LNCaP clone FGC (cell line): Measurements from ENCODE around the gene EMD.
"Not testable (repeated sequence)": the region's sequence is repeated elsewhere in the genome, so short reads cannot be mapped to it uniquely, and the experiment has no call there.

ENCODE experiments used
- DNase-seq: peaks from one replicate; pipeline ENCODE4 v3.0.0-alpha.2; 2011; ENCODE audit warnings: low read depth
- H3K4me3 ChIP-seq: 2 replicates; pipeline ENCODE4 v1.5.1; 2011; ENCODE audit warnings: mild to moderate bottlenecking, low read depth, low read length, control low read depth
- TF ChIP-seq, protein P1 (sequence below): IDR thresholded peaks from 2 replicates; pipeline ENCODE4 v1.5.1; 2012; ENCODE audit warnings: mild to moderate bottlenecking; ENCODE audit not compliant: control insufficient read depth, insufficient read depth; ENCODE audit errors: extremely low read depth

Gene EMD

GRCh38 chrX:154396973-154397887 lies 18.1 kb downstream of the EMD start:
- DNase-seq = no peak
- H3K4me3 ChIP-seq = peak overlapping the region; percentile 87
- TF ChIP-seq, protein P1, sequence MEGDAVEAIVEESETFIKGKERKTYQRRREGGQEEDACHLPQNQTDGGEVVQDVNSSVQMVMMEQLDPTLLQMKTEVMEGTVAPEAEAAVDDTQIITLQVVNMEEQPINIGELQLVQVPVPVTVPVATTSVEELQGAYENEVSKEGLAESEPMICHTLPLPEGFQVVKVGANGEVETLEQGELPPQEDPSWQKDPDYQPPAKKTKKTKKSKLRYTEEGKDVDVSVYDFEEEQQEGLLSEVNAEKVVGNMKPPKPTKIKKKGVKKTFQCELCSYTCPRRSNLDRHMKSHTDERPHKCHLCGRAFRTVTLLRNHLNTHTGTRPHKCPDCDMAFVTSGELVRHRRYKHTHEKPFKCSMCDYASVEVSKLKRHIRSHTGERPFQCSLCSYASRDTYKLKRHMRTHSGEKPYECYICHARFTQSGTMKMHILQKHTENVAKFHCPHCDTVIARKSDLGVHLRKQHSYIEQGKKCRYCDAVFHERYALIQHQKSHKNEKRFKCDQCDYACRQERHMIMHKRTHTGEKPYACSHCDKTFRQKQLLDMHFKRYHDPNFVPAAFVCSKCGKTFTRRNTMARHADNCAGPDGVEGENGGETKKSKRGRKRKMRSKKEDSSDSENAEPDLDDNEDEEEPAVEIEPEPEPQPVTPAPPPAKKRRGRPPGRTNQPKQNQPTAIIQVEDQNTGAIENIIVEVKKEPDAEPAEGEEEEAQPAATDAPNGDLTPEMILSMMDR = no peak

GRCh38 chrX:154397888-154398667 lies 19.0 kb downstream of the EMD start, which contains the start of gene RPL10:
Gene RPL10, plus strand, starts transcription at chrX:154398377. Its CDS starts 143 bp downstream, at chrX:154398520.
- TF ChIP-seq, protein P1 = no peak
- H3K4me3 ChIP-seq = peak within 1 kb of the TSS; percentile 87
- DNase-seq = peak; percentile 88

DNA sequence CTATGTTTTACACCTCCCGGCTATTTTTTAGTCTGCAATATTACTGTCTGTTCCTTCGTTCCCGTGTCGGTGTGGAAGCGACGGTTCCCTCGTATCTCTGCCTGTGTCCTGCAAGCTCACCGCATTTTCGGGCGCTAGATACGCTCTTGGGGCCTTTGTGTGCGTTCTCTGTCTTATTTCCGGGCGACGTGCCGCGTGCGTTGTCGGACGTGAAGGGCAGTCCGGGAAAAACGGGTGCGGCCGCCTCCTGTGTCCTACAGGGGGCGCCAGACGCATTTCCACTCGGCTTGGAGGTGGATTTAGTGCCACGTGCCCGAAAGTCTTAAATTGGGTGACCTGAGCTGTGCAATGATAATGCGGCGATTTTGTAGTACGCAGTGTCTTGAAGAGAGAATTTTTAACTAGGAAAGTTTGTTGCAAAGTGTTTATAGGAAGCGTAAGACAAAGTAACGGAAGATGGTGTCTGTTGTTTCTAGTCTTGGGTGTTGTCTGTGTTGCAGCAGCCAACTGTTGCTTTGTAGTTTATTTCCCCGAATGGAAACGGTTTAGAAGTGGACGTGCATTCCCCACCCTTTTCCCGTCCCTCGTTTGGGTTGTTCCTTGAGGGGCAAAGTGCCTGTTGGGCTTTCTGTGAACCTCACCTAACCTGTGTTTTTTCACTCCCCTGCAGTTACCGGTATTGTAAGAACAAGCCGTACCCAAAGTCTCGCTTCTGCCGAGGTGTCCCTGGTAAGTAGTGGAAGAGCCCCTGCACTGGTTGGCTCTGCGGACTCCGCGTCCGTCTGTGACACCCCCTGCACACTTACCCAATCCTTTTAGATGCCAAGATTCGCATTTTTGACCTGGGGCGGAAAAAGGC lies 19.8 kb downstream of the EMD start:
- TF ChIP-seq, protein P1 = peak; percentile 72
- peak; percentile 65 for DNase-seq
- peak overlapping the region; percentile 87 for H3K4me3 ChIP-seq

GRCh38 chrX:154399527-154400368 lies 20.7 kb downstream of the EMD start:
- H3K4me3 ChIP-seq = peak overlapping the region; percentile 87
- TF ChIP-seq, protein P1 = no peak
- no peak for DNase-seq

- H3K4me3 ChIP-seq, DNase-seq: not testable (repeated sequence)
Observed at GRCh38 chrX:154400369-154400817, 21.3 kb downstream of the EMD start.

DNA sequence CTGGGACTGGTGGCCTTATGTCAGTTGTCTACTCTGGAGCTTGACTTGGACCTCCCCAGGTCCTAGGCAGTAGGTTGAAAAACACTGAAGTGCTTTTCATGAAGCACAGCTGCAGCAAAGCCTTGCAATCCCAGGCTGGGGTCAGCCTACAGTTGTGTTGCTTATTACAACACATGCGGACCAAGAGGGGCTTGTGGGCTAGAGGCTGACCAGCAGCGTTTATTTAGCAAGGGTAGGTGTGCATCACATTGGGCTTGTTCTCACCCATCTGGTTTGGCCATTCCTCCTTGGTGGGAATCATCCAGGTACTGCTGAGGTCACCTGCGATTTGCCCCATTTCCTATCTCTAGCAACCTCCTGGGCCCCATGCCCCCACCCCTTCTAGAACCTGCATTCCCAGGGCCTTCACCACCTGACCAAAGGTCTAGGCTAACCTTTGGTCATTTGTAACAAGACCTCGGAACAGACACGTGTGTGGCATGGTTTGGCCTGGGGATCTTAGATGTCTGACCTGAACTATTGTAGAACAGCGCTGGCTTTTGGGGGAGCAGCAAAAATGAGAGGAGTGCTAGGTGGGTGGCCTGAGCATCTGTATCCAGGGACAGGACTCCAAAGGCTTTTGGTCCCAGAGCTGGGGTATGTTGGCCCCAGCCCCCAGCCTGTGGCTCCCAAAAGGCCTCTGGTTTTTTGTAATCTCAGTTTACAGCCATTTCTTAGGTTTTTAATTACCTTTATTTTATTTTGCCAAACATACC lies 22.1 kb downstream of the EMD start:
- no peak for DNase-seq
- H3K4me3 ChIP-seq = no peak overlapping the region
- TF ChIP-seq, protein P1 = no peak
